Coronary artery (tissue), 2 donors: Measurements from ENCODE around the gene MACROD2.

Experiments
- DNase-seq: peaks from one replicate; pipeline ENCODE4 v3.0.0-alpha.2; 2017; ENCODE audit warnings: low spot score
- H3K27ac ChIP-seq, 2 donors: fragments of 200-600 bp; sonication (generic); one replicate each; pipeline ENCODE4 v1.5.1; 2016 to 2019
- H3K4me3 ChIP-seq: fragments of 200-600 bp; sonication (generic); 2 replicates; pipeline ENCODE4 v1.5.1; 2016; ENCODE audit warnings: mild to moderate bottlenecking, moderate library complexity
- CTCF ChIP-seq: fragments of 200-600 bp; sonication (generic); IDR thresholded peaks from one replicate; pipeline ENCODE4 v1.5.1; 2019; ENCODE audit warnings: antibody characterized with exemption

Gene MACROD2

GRCh38 chr20:14860410-14860814 is 865.1 kb downstream of the MACROD2 start:
- no peak for DNase-seq
- TF ChIP-seq CTCF: no peak
- H3K27ac ChIP-seq: no peak overlapping the region
- H3K4me3 ChIP-seq: no peak overlapping the region

GRCh38 chr20:14861028-14861699 is 865.8 kb downstream of the MACROD2 start:
- no peak for DNase-seq
- TF ChIP-seq CTCF: no peak
- H3K27ac ChIP-seq: no peak overlapping the region
- no peak overlapping the region for H3K4me3 ChIP-seq

- Histone ChIP-seq H3K27ac (no peak overlapping the region), H3K4me3 (no peak overlapping the region)
- TF ChIP-seq CTCF: no peak
- DNase-seq: no peak
Measured at GRCh38 chr20:14865169-14865568, 869.9 kb downstream of the MACROD2 start.

GRCh38 chr20:14865731-14866130 is 870.4 kb downstream of the MACROD2 start:
- DNase-seq: no peak
- TF ChIP-seq CTCF: no peak
- no peak overlapping the region for H3K4me3 ChIP-seq
- no peak overlapping the region for H3K27ac ChIP-seq

- no peak for DNase-seq
- Histone ChIP-seq H3K4me3 (no peak overlapping the region), H3K27ac (no peak overlapping the region)
- no peak for TF ChIP-seq CTCF
Measured at GRCh38 chr20:14866841-14867514, 871.7 kb downstream of the MACROD2 start.

GRCh38 chr20:14877301-14878028 is 882.1 kb downstream of the MACROD2 start:
- Histone ChIP-seq H3K4me3 (no peak overlapping the region), H3K27ac (no peak overlapping the region)
- TF ChIP-seq CTCF: no peak
- no peak for DNase-seq
